Heart right ventricle (tissue), 16 donors: ENCODE data around the gene PHF8. TPM values are rescaled to one million over a fixed set of nuclear protein-coding genes. Genes with fewer than 3 reads are reported as not detected.

Experiments
- ATAC-seq, 8 donors: fragments of 200-7000 bp; cut with Tn5 transposase; one replicate each; pipeline ENCODE4 v1.9.1; 2020; ENCODE audit warnings: mild to moderate bottlenecking in 8 of 8, moderate library complexity in 8 of 8, moderate number of reproducible peaks in 1 of 8
- DNase-seq, 2 donors: peaks; one replicate each; pipeline ENCODE4 v3.0.0-alpha.2; 2020
- H3K27ac ChIP-seq, 10 donors: fragments of 200-600 bp; sonication (generic) in 2 of 10; one replicate each; pipeline versions ENCODE4 v1.5.0 to v1.8.0; 2020 to 2022; ENCODE audit warnings: mild to moderate bottlenecking in 3 of 10
- H3K27me3 ChIP-seq, 7 donors: fragments of 200-600 bp; one replicate each; pipeline ENCODE4 v1.8.0; 2021 to 2022; ENCODE audit warnings: mild to moderate bottlenecking in 2 of 7
- H3K36me3 ChIP-seq, 9 donors: fragments of 200-600 bp; sonication (generic) in 1 of 9; one replicate each; pipeline versions ENCODE4 v1.5.0 to v1.8.0; 2020 to 2022; ENCODE audit warnings: mild to moderate bottlenecking in 2 of 9
- H3K4me1 ChIP-seq, 9 donors: fragments of 200-600 bp; sonication (generic) in 1 of 9; one replicate each; pipeline versions ENCODE4 v1.5.0 to v1.8.0; 2020 to 2022; ENCODE audit warnings: mild to moderate bottlenecking in 4 of 9
- H3K4me3 ChIP-seq, 10 donors: fragments of 200-600 bp; sonication (generic) in 2 of 10; one replicate each; pipeline versions ENCODE4 v1.5.0 to v1.8.0; 2020 to 2022; ENCODE audit warnings: mild to moderate bottlenecking in 7 of 10, moderate library complexity in 2 of 10
- H3K9me3 ChIP-seq, 11 donors: fragments of 200-600 bp in 10 of 11; sonication (generic) in 2 of 11; one replicate each; pipeline versions ENCODE4 v1.5.0 to v1.8.0; 2013 to 2022; ENCODE audit warnings: mild to moderate bottlenecking in 2 of 11, control low read depth in 1 of 11, moderate library complexity in 1 of 11
- CTCF ChIP-seq, 9 donors: fragments of 200-600 bp; sonication (generic) in 2 of 9; IDR thresholded peaks; one replicate each; pipeline versions ENCODE4 v1.5.0 to v1.8.0; 2021 to 2022; ENCODE audit warnings: antibody characterized with exemption in 9 of 9, mild to moderate bottlenecking in 5 of 9, moderate library complexity in 1 of 9
- WGBS, 2 donors: extraction: QIAGEN DNeasy Blood & Tissue Kit; methylation state at CpG; one replicate each; pipeline ENCODE4 v1.1.7; 2013; ENCODE audit warnings: inconsistent platforms in 1 of 2; 5-methylcytosine and 5-hydroxymethylcytosine counted together
- intact Hi-C, 10 donors: fragments of 100-400 bp; cut with DNase I; formaldehyde crosslinking; loops; one replicate each; pipeline versions ENCODE4 v1.11.1 to v1.14.2; 2022
- polyA plus RNA-seq, 2 donors: library from polyadenylated mRNA; stranded (reverse); fragments of 200-250 nt; gene quantifications; one replicate each; pipeline ENCODE4 v1.2.3, GENCODE V29; 2013
- total RNA-seq, 10 donors: library from RNA; stranded (reverse); fragmentation: NEBNext Ultra II Directional in 3 of 10; extraction: Animal tissue kit (Norgen Biotek cat#: 25700) in 3 of 10; gene quantifications; one replicate each; pipeline versions ENCODE4 v1.2.1 to v1.2.4, GENCODE V29; 2021 to 2023
- donor health status: Arrhythmogenic right ventricular cardiomyopathy.
- donor health status: ischemic (EF 13 %, LVEDD 7.1; RV severe dilation, severe dysfunction).
- donor health status: healthy with polysubstance abuse.
- donor health status: DM: no; HTN: yes; CAD: no.
- donor health status: DM: no; HTN: no; CAD: no.
- donor health status: ischemic (EF 25% LVEDD 6.9; RV normal size, moderate dysfunction).
- donor health status: ischemic (EF 25% LVEDD 5.7; RV mildly dilated, moderate dysfunction).
- donor health status: healthy.
- donor health status: DM: yes; HTN: yes; CAD: no.
- donor health status: Ischemic cardiomyopathy.
- donor health status: ischemic (EF 35%, LVEDD 5.7; RV mildly dilated, moderate dysfunction).
- donor health status: nonischemic (EF 11% LVEDD 7.7; RV severe dilation, severe dysfunction).
- donor health status: DM: yes; HTN: yes; CAD: no.
- donor health status: PGD.
- donor health status: ischemic (EF 29% LVEDD 5.4; RV normal size, mild dysfunction).
- donor health status: nonischemic (EF 23%, LVEDD 6.1; RV moderate dilation, normal function).

Gene PHF8
- total and polyA plus RNA-seq, 12 donors = 4.0 to 12.9 (median 10.7) TPM

GRCh38 chrX:53984895-53985294 is 59.4 kb downstream of the PHF8 start:
- Histone ChIP-seq H3K4me1 (no peaks in the 10 kb centered on the region), H3K27me3 (peaks cover 0 to 2% (median 0%) of the 10 kb centered on the region in 7 donors), H3K27ac (no peak overlapping the region), H3K4me3 (no peak overlapping the region), H3K9me3 (no peaks in the 10 kb centered on the region), H3K36me3 (peaks cover 0 to 93% (median 0%) of the 10 kb centered on the region in 9 donors)
- intact Hi-C loops = no loop called here
- ATAC-seq = no peak
- DNase-seq = no peak
- 94 to 97% methylated on average over 12 of the region's 12 CpGs for WGBS, 2 donors
- TF ChIP-seq CTCF (IDR thresholded peaks at IDR 0.05) = no peak

GRCh38 chrX:53974529-53974928 is 69.7 kb downstream of the PHF8 start:
- peaks cover 0 to 61% (median 0%) of the 10 kb centered on the region in 9 donors for H3K36me3 ChIP-seq
- H3K27ac ChIP-seq = no peak overlapping the region
- intact Hi-C loops = no loop called here
- WGBS, 2 donors = 98 to 99% methylated on average over 6 of the region's 6 CpGs
- no peak for TF ChIP-seq CTCF (IDR thresholded peaks at IDR 0.05)
- H3K4me1 ChIP-seq = no peaks in the 10 kb centered on the region
- no peaks in the 10 kb centered on the region for H3K27me3 ChIP-seq
- H3K4me3 ChIP-seq = no peak overlapping the region
- no peak for ATAC-seq
- no peak for DNase-seq
- peaks cover 0 to 8% (median 2%) of the 10 kb centered on the region in 11 donors for H3K9me3 ChIP-seq

DNA sequence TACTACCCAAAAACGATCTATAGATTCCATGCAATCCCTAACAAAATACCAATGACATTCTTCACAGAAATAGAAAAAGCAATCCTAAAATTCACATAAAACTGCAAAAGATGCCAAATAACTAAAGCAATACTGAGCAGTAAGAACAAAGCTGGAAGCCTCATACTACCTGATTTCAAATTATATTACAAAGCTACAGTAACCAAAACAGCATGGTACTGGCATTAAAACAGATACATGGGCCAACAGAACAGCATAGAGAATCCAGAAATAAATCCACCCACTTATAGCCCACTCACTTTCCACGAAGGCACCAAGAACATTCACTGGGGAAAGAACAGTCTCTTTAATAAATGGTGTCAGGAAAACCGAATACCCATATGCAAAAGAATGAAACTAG is 74.7 kb downstream of the PHF8 start:
- peaks cover 0 to 18% (median 5%) of the 10 kb centered on the region in 11 donors for H3K9me3 ChIP-seq
- no peak for TF ChIP-seq CTCF (IDR thresholded peaks at IDR 0.05)
- no peak overlapping the region for H3K4me3 ChIP-seq
- ATAC-seq (no peak), DNase-seq (no peak)
- no peaks in the 10 kb centered on the region for H3K4me1 ChIP-seq
- no peak overlapping the region for H3K27ac ChIP-seq
- no peaks in the 10 kb centered on the region for H3K27me3 ChIP-seq
- intact Hi-C loops = no loop called here
- H3K36me3 ChIP-seq = peaks cover 0 to 33% (median 0%) of the 10 kb centered on the region in 9 donors
- 90 to 96% methylated on average over 3 of the region's 3 CpGs for WGBS, 2 donors

DNA sequence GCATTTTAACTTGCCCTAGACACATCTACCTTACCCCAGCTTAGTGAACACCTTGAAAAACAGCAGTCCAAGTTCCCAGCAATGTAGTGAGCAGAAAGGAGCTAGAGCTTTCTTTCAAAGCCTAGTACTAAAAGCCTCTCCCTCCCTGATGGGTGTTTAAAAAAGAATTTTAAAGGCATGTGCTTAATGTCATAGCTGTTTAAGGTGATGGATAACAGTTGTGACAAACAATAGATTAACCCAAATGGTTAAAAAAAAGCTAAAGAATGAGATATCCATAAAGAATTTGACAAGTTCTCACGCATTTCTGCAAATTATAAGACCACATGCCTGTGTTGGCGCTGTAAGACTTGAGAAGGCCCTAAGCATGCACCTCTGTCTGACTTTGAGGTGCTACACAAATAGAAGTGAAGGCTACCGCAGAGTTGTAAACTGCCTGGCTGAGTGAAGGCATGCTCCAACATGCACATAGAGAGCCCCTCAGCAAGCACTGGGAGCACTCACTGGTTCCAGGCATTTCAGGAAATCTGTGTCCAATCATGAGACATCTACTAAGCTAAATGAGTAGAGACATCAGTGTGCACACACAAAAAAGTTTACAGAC is 94.0 kb downstream of the PHF8 start:
- Histone ChIP-seq H3K9me3 (no peaks in the 10 kb centered on the region), H3K4me3 (no peak overlapping the region), H3K27me3 (peaks cover 0 to 6% (median 0%) of the 10 kb centered on the region in 7 donors), H3K27ac (no peak overlapping the region), H3K4me1 (no peaks in the 10 kb centered on the region), H3K36me3 (peaks cover 0 to 88% (median 0%) of the 10 kb centered on the region in 9 donors)
- intact Hi-C loops = no loop called here
- DNase-seq = no peak
- TF ChIP-seq CTCF (IDR thresholded peaks at IDR 0.05) = no peak
- WGBS, 2 donors = 90 to 96% methylated on average over 3 of the region's 3 CpGs
- no peak for ATAC-seq
